OCI-LY7 (cell line): ENCODE data around the gene STEAP4. TPM values are rescaled to one million over a fixed set of nuclear protein-coding genes. Genes with fewer than 3 reads are reported as not detected.
"Not testable (repeated sequence)": the region's sequence is repeated elsewhere in the genome, so short reads cannot be mapped to it uniquely, and the experiment has no call there.

Experiments used
- BruUV-seq: library from RNA; stranded (reverse); fragments of 400-500 nt; replicated peaks from 2 replicates; lab custom pipeline; 2021; lab: Mats Ljungman, UMichigan
- CTCF ChIA-PET: fragments of 300-600 bp; sonication (Branson Sonifier 250); formaldehyde crosslinking; loops from one replicate; lab custom pipeline; 2022; ENCODE audit warnings: antibody characterized with exemption; ENCODE audit not compliant: unreplicated experiment; lab: Charles Lee
- POLR2A ChIA-PET: fragments of 300-600 bp; sonication (Branson Sonifier 250); formaldehyde crosslinking; loops from one replicate; lab custom pipeline; 2022; ENCODE audit warnings: antibody characterized with exemption; lab: Charles Lee
- DNase-seq: peaks from one replicate; pipeline ENCODE4 v3.0.0-alpha.2; 2015; ENCODE audit warnings: low spot score
- H2AFZ ChIP-seq: fragments of 200-600 bp; sonication (generic), shearing (Covaris generic); 2 replicates; pipeline ENCODE4 v1.6.1; 2014; ENCODE audit warnings: mild to moderate bottlenecking, antibody characterized with exemption, low read length, moderate library complexity
- H3K27ac ChIP-seq: fragments of 200-600 bp; sonication (generic); 2 replicates; pipeline ENCODE4 v1.5.1; 2014; ENCODE audit warnings: mixed run types, low read depth, mild to moderate bottlenecking, moderate library complexity, low read length, inconsistent platforms; ENCODE audit not compliant: poor library complexity, severe bottlenecking
- H3K36me3 ChIP-seq: fragments of 200-600 bp; sonication (generic); 2 replicates; pipeline ENCODE4 v1.6.1; 2014; ENCODE audit warnings: mild to moderate bottlenecking, antibody characterized with exemption, low read length, moderate library complexity, mixed read lengths; ENCODE audit not compliant: insufficient read depth
- H3K4me1 ChIP-seq: fragments of 200-600 bp; sonication (generic); 2 replicates; pipeline ENCODE4 v1.5.1; 2014; ENCODE audit warnings: mild to moderate bottlenecking, low read length; ENCODE audit not compliant: insufficient read depth, poor library complexity, severe bottlenecking
- H3K4me2 ChIP-seq: fragments of 200-600 bp; sonication (generic); 2 replicates; pipeline ENCODE4 v1.6.1; 2014; ENCODE audit warnings: mild to moderate bottlenecking, low read length
- H3K4me3 ChIP-seq: fragments of 200-600 bp; sonication (generic); 2 replicates; pipeline ENCODE4 v1.5.1; 2014; ENCODE audit warnings: mild to moderate bottlenecking, low read depth, low read length; ENCODE audit not compliant: poor library complexity, severe bottlenecking
- H3K79me2 ChIP-seq: fragments of 200-600 bp; sonication (generic); 2 replicates; pipeline ENCODE4 v1.6.1; 2016; ENCODE audit warnings: low read depth, mild to moderate bottlenecking, low read length, moderate library complexity, mixed read lengths; ENCODE audit not compliant: insufficient read depth
- H3K9me2 ChIP-seq: fragments of 200-600 bp; sonication (generic); 2 replicates; pipeline ENCODE4 v1.6.1; 2016; ENCODE audit warnings: mild to moderate bottlenecking, low read length, mixed read lengths; ENCODE audit not compliant: insufficient read depth
- H3K9me3 ChIP-seq: fragments of 200-600 bp; sonication (generic); 2 replicates; pipeline ENCODE4 v1.6.1; 2014; ENCODE audit warnings: mild to moderate bottlenecking, mixed run types, low read length, mixed read lengths
- H4K20me1 ChIP-seq: fragments of 200-600 bp; sonication (generic); 2 replicates; pipeline ENCODE4 v1.6.1; 2014; ENCODE audit warnings: mild to moderate bottlenecking, antibody characterized with exemption, low read length, moderate library complexity, mixed read lengths; ENCODE audit not compliant: insufficient read depth
- EZH2phosphoT487 ChIP-seq: fragments of 200-600 bp; sonication (generic); IDR thresholded peaks from 2 replicates; pipeline ENCODE4 v1.6.1; 2018; ENCODE audit warnings: low read depth, borderline replicate concordance, mild to moderate bottlenecking, mixed run types, antibody characterized with exemption, low read length, moderate library complexity, mixed read lengths
- intact Hi-C: fragments of 100-400 bp; cut with micrococcal nuclease; formaldehyde crosslinking; loops from one replicate; pipeline ENCODE4 v1.10.0; 2022; ENCODE audit not compliant: unreplicated experiment
- total RNA-seq, 2 experiments: library from RNA; depleted of rRNA in 1 of 2; stranded (reverse); fragments of >200 nt in 1 of 2; shearing (Covaris generic) in 1 of 2; gene quantifications; 2 replicates each; pipeline ENCODE4 v1.2.3, GENCODE V29; 2014 to 2022
- TF ChIP-seq, protein P1 (sequence below): fragments of 200-600 bp; sonication (generic); conservative IDR thresholded peaks from 2 replicates; pipeline ENCODE4 v1.5.1; 2014; ENCODE audit warnings: mild to moderate bottlenecking, antibody characterized with exemption, low read length, moderate library complexity, mixed read lengths

STEAP4 gene
- total RNA-seq, 2 experiments from 2014 or later, result not detected

DNA sequence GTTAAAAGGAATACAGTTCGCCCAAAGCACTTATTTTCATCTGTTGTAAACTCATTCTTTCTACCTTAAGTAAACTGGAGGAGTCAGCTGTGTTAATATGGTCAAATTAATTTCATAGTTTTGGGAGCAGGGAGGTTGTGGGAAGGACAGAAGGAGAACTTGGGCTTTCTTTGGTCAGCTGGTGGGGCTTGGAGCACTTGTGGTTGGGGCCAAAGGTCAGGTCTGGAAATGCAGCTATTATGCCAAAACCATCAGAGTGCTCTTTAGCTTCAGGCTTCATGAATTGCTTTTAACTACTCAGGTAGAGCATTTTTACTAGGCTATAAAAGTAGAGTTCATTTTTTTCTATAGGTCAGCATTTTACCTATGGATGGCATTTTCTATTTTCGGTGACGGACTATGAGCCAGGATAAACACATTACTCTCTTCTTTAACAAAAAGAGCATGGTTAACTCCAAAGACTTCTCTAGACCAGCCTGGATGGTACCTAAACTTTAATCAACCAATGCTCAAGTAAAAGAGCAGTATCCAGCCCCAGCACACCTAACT lies 30.0 kb downstream of the STEAP4 start:
- H2AFZ ChIP-seq, result no peak overlapping the region
- no peaks in the 10 kb centered on the region for H3K9me2 ChIP-seq
- H3K36me3 ChIP-seq, result no peaks in the 10 kb centered on the region
- no peak for TF ChIP-seq EZH2phosphoT487
- TF ChIP-seq, protein P1, sequence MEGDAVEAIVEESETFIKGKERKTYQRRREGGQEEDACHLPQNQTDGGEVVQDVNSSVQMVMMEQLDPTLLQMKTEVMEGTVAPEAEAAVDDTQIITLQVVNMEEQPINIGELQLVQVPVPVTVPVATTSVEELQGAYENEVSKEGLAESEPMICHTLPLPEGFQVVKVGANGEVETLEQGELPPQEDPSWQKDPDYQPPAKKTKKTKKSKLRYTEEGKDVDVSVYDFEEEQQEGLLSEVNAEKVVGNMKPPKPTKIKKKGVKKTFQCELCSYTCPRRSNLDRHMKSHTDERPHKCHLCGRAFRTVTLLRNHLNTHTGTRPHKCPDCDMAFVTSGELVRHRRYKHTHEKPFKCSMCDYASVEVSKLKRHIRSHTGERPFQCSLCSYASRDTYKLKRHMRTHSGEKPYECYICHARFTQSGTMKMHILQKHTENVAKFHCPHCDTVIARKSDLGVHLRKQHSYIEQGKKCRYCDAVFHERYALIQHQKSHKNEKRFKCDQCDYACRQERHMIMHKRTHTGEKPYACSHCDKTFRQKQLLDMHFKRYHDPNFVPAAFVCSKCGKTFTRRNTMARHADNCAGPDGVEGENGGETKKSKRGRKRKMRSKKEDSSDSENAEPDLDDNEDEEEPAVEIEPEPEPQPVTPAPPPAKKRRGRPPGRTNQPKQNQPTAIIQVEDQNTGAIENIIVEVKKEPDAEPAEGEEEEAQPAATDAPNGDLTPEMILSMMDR, result no peak
- BruUV-seq, result no TSS peak
- ChIA-PET CTCF (no interaction called here), POLR2A (interaction anchor here (1.0 kb wide), 1 partner anchor 21 kb away, joined by 6 read pairs; no protein-coding TSS in a partner anchor)
- intact Hi-C loops, result no loop called here
- H3K27ac ChIP-seq, result no peak overlapping the region
- no peak overlapping the region for H3K4me2 ChIP-seq
- H4K20me1 ChIP-seq, result no peaks in the 10 kb centered on the region
- no peak overlapping the region for H3K4me3 ChIP-seq
- no peaks in the 10 kb centered on the region for H3K79me2 ChIP-seq
- DNase-seq, result no peak
- H3K4me1 ChIP-seq, result no peaks in the 10 kb centered on the region
- no peaks in the 10 kb centered on the region for H3K9me3 ChIP-seq

- H3K9me2 ChIP-seq, H4K20me1 ChIP-seq, H3K9me3 ChIP-seq, intact Hi-C loops, H3K4me2 ChIP-seq, H3K4me3 ChIP-seq, H3K79me2 ChIP-seq, H3K27ac ChIP-seq, H2AFZ ChIP-seq, POLR2A ChIA-PET, BruUV-seq, CTCF ChIA-PET, DNase-seq, H3K4me1 ChIP-seq, H3K36me3 ChIP-seq: not testable (repeated sequence)
Measured at GRCh38 chr7:88274856-88275255, 31.8 kb downstream of the STEAP4 start.

DNA sequence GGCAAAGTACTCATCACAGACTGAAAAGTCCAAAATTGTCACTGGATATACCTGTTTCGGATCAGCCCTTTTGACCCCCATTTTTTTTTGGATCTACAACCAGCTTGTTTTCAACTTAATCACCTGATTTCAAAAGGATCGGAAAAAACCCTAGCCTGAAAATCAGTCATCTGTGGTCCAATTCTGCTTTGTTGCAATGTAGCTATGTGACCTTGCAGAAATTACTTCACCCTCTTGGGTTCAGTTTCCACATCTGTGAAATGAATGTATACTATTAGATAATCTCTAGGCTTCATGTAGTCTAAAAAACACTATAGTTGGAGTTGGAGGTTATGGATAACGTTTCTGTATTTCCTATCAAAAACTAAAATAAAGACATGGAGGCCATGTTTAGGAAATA lies 37.1 kb downstream of the STEAP4 start:
- Histone ChIP-seq H3K27ac (no peak overlapping the region), H2AFZ (no peak overlapping the region), H3K9me3 (no peaks in the 10 kb centered on the region), H3K36me3 (no peaks in the 10 kb centered on the region), H3K79me2 (no peaks in the 10 kb centered on the region), H3K4me2 (no peak overlapping the region), H4K20me1 (no peaks in the 10 kb centered on the region), H3K9me2 (no peaks in the 10 kb centered on the region), H3K4me1 (no peaks in the 10 kb centered on the region), H3K4me3 (no peak overlapping the region)
- no peak for DNase-seq
- ChIA-PET CTCF (no interaction called here), POLR2A (no interaction called here)
- TF ChIP-seq, protein P1, result no peak
- no peak for TF ChIP-seq EZH2phosphoT487
- BruUV-seq, result no TSS peak
- intact Hi-C loops, result no loop called here
